Fibroblast of villous mesenchyme (primary cell): ENCODE data around the gene NAT16. TPM values are rescaled to one million over a fixed set of nuclear protein-coding genes. Genes with fewer than 3 reads are reported as not detected.
A peak's percentile ranks its signal among the peaks of the same experiment; 100 is the strongest.

ENCODE experiments used
- DNase-seq: peaks from one replicate; pipeline ENCODE4 v3.0.0-alpha.2; 2010; ENCODE audit warnings: low read depth
- H3K4me3 ChIP-seq: 2 replicates; pipeline ENCODE4 v1.5.1; 2011; ENCODE audit warnings: low read depth, mild to moderate bottlenecking, low read length
- total RNA-seq: library from RNA; depleted of rRNA; stranded (reverse); fragments of >200 nt; gene quantifications from 2 replicates; pipeline ENCODE4 v1.2.3, GENCODE V29; 2012
- TF ChIP-seq, protein P1 (sequence below): IDR thresholded peaks from 2 replicates; pipeline ENCODE4 v1.5.1; 2012; ENCODE audit warnings: low read depth, mild to moderate bottlenecking, low read length; ENCODE audit not compliant: insufficient read depth

Gene NAT16
- total RNA-seq, 1 donor = not detected

DNA sequence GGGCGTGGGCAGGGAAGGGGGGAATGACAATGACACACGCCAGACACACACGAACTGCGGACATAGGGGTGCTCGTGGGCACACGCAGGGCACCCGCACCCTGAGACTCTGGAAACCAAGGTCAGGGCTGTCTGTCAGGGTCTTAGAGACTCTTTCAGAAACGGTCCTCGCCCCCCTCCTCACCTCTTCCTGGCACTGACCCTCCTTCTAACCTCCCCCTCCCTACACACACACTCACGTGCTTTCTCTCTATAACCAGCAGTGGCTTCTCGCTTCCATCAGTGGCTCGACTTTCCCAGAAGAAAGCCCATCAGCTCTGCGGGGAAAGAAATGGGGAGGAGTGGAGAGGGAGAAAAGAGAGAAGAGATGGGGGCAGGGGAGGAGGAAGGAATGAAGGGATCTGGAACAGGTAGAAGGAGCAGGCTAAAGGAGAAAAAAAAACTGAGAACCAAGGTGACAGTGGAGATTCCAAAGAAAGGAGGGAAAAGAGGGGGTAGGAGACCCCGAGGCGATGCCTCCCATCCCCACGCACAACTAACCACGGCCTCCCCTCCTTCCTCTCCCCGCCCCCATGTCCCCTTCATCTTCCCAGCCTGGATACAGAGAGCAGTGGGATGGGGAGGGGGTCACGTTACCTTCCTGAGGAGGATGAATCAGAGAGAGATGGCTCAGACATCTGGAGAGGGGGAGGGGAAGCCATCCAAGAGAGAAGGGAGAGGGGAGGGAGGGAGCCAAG lies 13.0 kb downstream of the NAT16 start:
- no peak for DNase-seq
- TF ChIP-seq, protein P1, sequence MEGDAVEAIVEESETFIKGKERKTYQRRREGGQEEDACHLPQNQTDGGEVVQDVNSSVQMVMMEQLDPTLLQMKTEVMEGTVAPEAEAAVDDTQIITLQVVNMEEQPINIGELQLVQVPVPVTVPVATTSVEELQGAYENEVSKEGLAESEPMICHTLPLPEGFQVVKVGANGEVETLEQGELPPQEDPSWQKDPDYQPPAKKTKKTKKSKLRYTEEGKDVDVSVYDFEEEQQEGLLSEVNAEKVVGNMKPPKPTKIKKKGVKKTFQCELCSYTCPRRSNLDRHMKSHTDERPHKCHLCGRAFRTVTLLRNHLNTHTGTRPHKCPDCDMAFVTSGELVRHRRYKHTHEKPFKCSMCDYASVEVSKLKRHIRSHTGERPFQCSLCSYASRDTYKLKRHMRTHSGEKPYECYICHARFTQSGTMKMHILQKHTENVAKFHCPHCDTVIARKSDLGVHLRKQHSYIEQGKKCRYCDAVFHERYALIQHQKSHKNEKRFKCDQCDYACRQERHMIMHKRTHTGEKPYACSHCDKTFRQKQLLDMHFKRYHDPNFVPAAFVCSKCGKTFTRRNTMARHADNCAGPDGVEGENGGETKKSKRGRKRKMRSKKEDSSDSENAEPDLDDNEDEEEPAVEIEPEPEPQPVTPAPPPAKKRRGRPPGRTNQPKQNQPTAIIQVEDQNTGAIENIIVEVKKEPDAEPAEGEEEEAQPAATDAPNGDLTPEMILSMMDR = no peak
- H3K4me3 ChIP-seq = no peak overlapping the region

GRCh38 chr7:101166648-101166908 lies 13.5 kb downstream of the NAT16 start:
- TF ChIP-seq, protein P1 = no peak
- no peak for DNase-seq
- no peak overlapping the region for H3K4me3 ChIP-seq

DNA sequence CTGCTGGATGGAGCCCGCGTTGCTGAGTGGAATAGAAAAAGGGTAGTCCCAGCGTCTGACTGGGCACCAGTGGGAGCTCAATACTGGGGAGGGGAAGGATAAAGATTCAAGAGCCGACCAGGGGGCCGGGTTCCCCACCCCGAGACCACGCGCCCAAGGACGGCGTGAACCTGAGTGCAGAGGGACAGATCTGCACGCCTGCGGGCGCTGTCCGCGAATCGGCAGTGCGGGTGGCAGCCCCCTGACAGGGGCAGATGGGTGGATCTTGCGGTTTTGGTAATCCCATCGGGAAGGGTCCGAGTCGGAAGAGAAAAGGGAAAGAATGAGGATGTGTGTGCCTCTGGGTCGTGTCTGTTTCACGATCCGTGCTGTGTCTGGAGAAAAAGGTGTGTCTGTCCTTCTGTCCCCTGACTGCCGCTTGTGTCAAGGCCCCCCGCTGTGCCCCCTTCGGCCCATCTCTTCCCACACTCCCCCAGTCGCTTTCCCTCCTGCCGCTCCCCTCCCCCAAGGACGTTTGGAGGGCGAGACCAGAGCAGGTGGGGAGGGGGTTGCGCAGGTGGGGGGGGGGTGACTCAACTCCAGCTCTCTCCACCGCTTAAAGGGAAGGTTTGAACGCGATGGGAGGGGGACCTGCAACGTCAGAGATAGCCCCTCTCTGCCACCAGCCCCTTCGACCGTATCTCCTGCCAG lies 14.0 kb downstream of the NAT16 start:
- DNase-seq = no peak
- TF ChIP-seq, protein P1 = no peak
- peak overlapping the region; percentile 47 for H3K4me3 ChIP-seq

DNA sequence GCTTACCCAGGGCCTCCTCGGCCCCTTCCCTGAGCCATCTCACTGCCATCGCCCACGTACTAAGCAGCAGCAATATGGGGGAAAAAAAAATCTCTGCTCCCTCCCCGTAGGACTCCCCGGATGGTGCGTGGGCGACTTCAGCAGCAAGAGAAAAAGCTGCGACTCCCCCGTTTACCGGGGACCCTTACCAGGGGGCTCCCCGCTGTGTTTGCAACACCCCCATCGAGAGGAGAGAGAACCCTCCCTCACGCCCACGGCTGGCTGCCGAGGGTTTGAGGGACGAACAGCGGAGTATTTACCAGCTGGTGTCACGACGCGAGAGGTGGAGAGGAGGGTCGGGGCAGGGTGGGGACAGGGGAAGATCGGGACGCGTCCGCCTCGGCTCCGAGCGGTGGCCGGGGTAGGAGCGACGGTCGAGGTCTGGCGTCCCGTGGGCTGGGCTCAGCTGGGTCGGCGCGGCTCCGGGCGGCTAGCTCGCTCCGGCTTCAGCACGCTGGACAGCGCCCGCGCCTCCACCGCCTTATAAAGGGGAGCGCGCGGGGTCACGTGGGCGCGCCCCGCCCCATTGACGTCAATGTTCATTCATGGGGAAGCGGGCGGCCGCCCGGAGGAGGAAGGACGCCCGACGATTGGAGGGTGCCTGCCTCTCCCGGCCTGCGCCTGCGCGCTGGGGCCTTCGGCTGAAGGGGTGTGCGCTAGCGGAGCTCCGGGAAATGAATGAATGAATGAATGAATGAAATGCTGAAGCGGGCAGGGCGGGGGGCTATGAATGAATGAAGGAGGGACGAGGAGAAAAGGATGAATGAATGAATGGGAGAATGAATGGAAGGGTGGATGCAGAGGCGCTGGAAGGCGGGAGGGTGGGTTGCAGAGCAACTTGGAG lies 14.8 kb downstream of the NAT16 start, which contains the start of gene VGF:
Gene VGF (minus strand): TSS at position 495 of the 883 bp plus-strand sequence. CDS start 726 bp downstream, outside the sequence.
- TF ChIP-seq, protein P1 = no peak
- H3K4me3 ChIP-seq = peak within 1 kb of the TSS; percentile 47
- peak; percentile 95 for DNase-seq

GRCh38 chr7:101164071-101164840 lies 15.8 kb downstream of the NAT16 start:
- peak; percentile 68 for DNase-seq
- TF ChIP-seq, protein P1 = no peak
- H3K4me3 ChIP-seq = peak overlapping the region; percentile 21
